ENCODE data around the gene NFIA.

DNA sequence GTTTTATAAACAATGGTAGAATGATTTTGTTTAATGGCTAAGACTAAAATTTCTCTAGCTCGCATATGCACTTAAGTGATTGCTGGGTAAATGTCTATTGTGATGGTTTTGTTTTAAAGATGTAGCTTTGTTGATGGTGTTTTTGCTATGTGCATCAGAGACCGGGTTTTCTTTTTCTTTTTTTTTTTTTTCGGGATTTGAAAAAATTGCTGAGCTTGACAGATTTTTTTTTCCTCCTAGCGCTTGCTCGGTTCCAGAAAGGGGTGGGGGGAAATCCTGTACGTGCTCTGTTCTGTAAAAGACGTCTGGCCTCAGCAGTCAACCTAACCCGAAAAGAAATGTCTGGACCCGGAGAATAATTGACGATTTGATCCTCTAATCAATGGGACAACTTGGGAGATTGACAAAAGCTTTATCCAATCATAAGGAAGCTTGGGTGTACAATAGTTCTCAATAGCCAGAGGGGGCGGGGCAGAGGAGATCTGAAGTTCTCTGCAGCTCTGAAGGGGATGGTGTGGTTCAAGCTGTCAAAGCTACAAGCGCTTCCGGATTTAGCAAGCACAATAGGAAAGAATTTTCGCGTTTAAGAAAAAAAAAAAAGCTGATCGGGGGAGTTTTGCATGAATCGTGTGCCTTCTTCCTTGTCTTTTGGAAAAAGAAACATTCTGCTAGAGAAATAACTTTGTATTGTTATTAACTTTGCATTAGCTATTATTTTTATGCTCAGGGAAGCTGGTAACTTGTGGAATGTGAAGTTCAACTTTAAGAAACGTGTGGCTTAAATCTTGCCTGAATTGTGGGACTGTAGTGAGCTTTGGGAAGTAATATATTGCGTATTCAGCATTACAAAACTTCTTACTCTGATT is 4.5 kb upstream of the NFIA start:
- TF ChIP-seq, protein P1, sequence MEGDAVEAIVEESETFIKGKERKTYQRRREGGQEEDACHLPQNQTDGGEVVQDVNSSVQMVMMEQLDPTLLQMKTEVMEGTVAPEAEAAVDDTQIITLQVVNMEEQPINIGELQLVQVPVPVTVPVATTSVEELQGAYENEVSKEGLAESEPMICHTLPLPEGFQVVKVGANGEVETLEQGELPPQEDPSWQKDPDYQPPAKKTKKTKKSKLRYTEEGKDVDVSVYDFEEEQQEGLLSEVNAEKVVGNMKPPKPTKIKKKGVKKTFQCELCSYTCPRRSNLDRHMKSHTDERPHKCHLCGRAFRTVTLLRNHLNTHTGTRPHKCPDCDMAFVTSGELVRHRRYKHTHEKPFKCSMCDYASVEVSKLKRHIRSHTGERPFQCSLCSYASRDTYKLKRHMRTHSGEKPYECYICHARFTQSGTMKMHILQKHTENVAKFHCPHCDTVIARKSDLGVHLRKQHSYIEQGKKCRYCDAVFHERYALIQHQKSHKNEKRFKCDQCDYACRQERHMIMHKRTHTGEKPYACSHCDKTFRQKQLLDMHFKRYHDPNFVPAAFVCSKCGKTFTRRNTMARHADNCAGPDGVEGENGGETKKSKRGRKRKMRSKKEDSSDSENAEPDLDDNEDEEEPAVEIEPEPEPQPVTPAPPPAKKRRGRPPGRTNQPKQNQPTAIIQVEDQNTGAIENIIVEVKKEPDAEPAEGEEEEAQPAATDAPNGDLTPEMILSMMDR (conservative IDR thresholded peaks at IDR 0.05; ENCODE audit: low read depth, low read length), result no peak
- no peak for TF ChIP-seq EZH2 (IDR thresholded peaks at IDR 0.05; ENCODE audit: borderline replicate concordance, low read depth, low read length, poor library complexity, severe bottlenecking)
